Fibroblast of pulmonary artery (primary cell): ENCODE data around the gene SPDL1.

Experiments
- DNase-seq: peaks from one replicate; pipeline ENCODE4 v3.0.0-alpha.2; 2010; ENCODE audit warnings: low read depth
- H3K4me3 ChIP-seq: replicated peaks from 2 replicates; pipeline ENCODE4 v1.5.1; 2011; ENCODE audit warnings: low read depth, mild to moderate bottlenecking, control low read depth, low read length, moderate library complexity
- TF ChIP-seq, protein P1 (sequence below): IDR thresholded peaks from 2 replicates; pipeline ENCODE4 v1.5.1; 2011; ENCODE audit warnings: mild to moderate bottlenecking, control low read depth, low read length, inconsistent platforms; ENCODE audit errors: missing control alignments

SPDL1 gene

DNA sequence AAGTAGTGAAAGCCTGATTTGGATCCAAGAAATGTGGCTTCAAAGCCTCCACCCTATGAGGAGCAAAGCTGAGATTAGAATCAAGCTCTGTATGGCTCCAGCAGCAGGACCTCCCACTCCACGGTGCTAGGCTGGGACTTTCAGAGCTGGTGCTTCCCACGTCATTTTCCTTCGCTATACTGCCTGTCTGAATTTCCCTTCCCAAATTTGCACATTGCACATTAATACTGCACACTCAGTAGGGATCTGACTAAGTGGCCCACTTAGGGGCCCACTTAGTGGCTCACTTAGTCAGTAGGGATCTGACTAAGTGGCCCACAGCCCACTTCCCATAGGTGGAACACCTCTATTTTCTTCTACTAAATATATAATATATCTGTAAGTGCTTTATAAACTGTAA, 14.1 kb upstream of the SPDL1 start:
- no peak for DNase-seq
- TF ChIP-seq, protein P1, sequence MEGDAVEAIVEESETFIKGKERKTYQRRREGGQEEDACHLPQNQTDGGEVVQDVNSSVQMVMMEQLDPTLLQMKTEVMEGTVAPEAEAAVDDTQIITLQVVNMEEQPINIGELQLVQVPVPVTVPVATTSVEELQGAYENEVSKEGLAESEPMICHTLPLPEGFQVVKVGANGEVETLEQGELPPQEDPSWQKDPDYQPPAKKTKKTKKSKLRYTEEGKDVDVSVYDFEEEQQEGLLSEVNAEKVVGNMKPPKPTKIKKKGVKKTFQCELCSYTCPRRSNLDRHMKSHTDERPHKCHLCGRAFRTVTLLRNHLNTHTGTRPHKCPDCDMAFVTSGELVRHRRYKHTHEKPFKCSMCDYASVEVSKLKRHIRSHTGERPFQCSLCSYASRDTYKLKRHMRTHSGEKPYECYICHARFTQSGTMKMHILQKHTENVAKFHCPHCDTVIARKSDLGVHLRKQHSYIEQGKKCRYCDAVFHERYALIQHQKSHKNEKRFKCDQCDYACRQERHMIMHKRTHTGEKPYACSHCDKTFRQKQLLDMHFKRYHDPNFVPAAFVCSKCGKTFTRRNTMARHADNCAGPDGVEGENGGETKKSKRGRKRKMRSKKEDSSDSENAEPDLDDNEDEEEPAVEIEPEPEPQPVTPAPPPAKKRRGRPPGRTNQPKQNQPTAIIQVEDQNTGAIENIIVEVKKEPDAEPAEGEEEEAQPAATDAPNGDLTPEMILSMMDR = no peak

DNA sequence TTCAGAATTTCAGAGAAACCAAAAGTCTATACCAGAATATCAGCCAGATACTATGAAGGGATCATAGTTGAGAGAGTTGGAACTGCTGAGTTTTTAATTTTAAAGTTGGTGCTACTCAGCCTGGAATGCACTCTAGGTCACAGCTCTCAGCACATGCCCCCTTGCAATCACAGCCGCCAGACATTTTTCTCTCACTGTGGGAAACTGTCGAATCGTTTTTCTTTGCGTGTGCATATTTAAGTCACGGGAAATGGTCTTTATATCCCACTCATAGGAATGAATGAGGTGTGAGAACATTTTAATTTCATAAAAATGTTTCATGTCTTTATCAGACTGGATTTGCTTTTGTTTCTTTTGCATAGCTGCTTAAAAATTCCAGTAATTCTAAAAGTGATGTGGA, 12.2 kb upstream of the SPDL1 start:
- DNase-seq = no peak
- no peak overlapping the region for H3K4me3 ChIP-seq
- TF ChIP-seq, protein P1 = no peak

More for the DNA sequence above, 14.1 kb upstream of the SPDL1 start:
- H3K4me3 ChIP-seq = no peak overlapping the region

DNA sequence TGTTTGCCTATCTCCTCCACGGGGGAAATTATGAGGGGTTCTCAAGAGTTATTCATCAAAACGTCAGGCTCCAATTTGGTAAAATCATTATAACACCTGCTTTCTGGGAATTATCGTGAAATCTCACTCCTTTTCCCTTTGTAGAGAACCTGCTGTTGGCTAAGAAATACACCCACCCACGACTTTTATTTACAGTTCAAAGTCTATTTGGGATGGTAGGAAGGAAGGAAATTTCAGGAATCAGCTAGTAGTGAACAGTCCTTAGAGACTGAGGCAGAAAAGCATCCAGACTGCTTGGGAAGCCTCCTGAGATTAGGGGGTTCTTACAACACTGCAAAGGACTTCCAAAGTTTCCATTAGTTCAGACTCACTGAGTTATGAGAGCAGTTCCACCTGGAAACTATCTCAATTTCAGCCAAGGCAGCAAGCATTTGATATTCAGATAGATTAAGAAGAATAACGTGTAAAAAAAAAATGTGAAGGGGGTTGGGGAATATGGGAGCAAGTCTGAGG, 9.4 kb upstream of the SPDL1 start:
- H3K4me3 ChIP-seq = no peak overlapping the region
- TF ChIP-seq, protein P1 = no peak
- DNase-seq = no peak

DNA sequence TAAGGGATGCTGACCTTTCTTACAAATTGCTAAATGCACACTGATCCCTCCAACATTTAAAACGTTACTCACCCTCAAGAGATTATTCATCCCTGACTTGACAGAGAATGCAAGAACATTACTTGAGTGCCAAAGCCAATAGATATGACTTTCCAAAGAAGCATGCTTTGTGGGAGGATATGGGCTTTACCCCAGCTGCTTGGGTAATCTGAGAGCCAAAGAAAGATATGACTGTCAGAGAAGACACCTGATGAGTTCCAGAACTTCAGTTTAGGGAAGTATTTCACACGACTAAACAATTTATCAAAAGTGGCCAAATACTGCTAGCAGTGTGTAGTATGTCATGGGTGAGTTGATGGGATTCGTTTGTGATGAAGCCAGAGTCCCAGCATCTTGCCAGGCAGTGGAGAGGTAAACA, 7.4 kb upstream of the SPDL1 start:
- H3K4me3 ChIP-seq = no peak overlapping the region
- TF ChIP-seq, protein P1 = no peak
- peak; percentile 91 for DNase-seq

DNA sequence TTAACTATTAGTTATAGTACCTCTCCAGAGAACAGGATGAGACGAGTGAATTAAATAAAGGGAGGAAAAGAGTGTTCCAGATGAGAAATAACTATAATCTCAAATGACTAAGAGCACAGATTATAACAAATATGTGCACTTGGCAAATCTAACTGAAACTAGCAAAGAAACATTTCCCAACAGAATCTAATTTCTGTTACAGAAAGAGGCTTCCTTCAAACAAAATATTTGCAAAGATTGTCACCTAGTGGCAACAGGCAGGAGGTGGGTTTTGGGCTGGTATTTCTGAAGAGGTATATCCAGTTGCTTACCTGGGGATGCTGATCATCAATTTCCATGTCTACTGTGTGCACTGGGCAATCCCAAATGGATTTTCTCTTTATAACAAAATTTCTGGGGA, 5.6 kb upstream of the SPDL1 start:
- DNase-seq = peak; percentile 66
- TF ChIP-seq, protein P1 = peak; percentile 63
- no peak overlapping the region for H3K4me3 ChIP-seq

DNA sequence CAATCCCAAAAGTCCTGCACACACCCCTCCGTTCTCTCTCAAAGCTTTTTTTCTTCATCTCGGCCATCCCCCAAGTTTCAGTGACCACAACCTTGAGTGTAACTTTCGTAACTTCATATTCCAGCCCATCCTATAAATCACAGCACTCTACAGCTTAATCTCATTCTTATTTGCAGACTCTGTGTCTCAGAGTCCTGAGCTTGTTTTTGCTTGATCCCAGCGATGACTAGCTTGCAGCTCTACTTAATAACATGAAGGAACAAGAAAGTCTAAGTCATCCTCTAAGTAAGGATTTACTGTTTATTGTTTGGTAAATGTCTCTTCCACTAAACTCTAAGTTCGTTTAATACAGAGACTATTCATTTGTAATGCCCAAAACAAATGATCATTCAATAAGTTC, 2.6 kb upstream of the SPDL1 start:
- DNase-seq = no peak
- TF ChIP-seq, protein P1 = no peak
- H3K4me3 ChIP-seq = no peak overlapping the region

DNA sequence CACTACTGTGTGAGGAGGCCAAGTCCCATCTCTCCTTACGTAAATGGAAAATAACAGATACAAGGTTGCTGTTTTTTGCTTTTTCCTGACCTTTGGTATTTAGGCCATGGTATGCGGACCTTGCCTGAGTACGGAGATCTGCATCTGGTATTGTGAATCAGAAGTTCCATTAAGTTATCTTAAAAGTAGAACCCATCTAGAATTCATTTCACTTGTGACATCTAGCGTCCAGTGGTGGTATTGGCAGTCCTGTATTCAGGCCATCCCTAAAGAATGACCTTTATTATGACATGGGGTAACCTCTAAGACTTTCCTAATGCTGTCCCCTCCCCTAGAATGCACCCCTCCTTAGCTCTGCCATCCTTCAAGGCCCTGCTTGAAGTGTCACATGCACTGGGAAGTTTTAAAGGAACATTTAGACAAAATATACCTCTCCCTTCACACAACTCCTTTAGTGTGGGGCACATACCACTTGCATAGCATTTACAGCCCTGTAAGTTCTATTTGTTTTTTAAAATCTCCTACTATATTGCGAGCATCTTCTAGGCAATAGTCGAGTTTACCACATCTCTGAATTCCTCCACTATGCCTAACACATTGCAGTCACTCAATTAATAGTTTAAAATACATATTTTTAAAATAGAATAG, 1.9 kb upstream of the SPDL1 start:
- no peak overlapping the region for H3K4me3 ChIP-seq
- peak; percentile 74 for DNase-seq
- TF ChIP-seq, protein P1 = peak; percentile 86
